Stimulated activated CD8-positive, alpha-beta memory T cell treated with anti-CD3 and anti-CD28 coated beads, Interleukin-7, amount 100 ng/mL, for 1 hour (primary cell): ENCODE measurements around the gene SLC16A1.
"Not testable (repeated sequence)": the region's sequence is repeated elsewhere in the genome, so short reads cannot be mapped to it uniquely, and the experiment has no call there.

Source experiments
- DNase-seq, 2 donors: peaks; one replicate each; pipeline ENCODE4 v3.0.0-alpha.2; 2020; ENCODE audit warnings: low read depth in 2 of 2

SLC16A1 gene

DNA sequence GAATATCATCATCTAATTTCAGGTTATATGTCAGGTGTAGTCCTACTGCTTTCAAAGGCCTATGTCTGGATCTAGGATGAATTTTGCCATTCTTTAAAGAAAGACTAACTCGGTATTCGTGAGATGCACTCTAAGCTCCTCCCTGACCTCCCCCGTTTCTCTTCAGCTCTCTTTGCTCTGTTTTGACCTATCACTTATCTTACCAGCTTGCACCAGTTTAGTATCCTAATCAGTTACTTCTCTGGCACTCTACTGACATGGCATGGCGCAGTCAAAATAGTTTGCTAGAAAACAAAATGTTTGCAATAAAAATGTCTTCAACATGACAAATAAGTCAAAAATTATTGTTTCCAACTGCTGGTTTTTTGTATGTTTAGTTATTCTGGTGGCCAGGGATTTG is 8.4 kb upstream of the SLC16A1 start:
- no peak for DNase-seq

DNA sequence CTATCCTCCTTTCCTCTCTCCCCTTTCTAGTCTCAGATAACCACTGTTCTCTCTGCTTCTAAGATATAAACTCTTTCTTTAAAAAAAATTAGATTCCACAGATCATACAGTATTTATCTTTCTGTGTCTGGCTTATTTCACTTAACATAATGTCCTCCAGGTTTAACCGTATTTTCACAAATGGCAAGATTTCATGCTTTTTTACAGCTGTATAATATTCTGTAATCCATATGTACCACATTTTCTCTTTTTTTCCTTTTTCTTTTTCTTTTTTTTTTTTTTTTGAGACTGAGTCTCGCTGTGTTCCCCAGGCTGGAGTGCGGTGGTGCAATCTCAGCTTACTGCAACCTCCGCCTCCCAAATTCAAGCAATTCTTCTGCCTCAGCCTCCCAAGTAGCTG is 5.1 kb upstream of the SLC16A1 start:
- DNase-seq = no peak

DNA sequence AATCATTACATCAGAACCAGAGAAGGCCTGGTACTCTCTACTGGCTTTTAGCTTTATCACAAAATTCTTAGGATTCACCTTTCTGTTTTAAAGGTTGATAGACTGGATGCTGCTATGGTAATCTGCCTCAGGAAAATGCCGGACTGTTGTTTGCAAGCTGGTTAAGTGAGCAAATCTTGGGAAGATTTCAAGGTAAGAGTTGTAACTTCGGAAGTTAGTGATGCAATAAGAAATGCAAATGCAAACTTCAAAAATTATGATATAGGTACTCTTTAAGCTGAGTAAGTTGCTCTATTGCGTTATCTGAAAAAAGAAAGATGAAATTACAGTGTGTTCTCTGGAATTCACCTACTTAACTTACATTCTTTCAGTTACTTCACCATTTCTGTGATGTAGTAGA is 4.4 kb upstream of the SLC16A1 start:
- no peak for DNase-seq

DNA sequence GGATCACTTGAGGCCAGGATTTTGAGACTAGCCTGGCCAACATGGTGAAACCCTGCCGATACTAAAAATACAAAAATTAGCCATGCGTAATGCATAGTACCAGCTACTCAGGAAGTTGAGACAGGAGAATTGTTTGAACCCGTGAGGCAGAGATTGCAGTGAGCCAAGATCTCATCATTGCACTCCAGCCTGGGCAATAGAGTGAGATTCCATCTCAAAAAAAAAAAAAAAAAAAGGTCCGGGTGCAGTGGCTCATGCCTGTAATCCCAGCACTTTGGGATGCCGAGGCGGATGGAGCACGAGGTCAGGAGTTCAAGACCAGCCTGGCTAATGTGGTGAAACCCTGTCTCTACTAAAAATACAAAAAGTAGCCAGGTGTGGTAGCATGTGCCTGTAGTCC is 2.2 kb upstream of the SLC16A1 start:
- DNase-seq = not testable (repeated sequence)

DNA sequence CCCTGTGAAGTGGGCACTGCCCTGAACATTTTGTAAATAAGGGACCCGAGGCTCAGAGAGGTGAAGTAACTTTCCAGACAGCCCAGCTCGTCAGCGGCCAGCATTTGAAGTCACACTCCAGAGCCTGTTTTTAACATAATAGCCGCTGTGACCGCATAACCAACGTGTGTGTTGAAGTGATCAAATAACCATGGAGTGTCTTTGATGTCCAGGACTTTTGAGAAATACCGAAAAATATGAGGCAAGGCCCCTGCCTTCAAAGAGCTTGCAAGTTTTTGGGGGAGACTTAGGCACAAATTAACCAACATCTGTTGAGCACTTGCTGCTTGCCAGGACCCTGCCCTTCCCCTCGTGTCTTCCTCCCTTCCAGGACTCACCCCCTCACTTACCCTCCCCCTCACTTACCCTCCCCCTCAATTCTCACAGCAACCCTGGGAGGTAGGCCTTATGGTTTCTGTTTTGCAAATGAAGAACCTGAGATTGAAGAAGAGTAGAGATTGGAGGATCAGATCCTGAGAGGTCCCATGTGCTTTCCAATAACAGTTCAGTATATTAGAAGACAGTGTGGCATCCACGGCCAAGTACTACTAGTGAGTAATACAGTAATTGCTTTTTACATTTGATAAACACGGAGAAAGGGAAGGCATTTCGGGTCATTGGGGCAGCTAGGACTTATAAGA is 1.3 kb upstream of the SLC16A1 start:
- no peak for DNase-seq

DNA sequence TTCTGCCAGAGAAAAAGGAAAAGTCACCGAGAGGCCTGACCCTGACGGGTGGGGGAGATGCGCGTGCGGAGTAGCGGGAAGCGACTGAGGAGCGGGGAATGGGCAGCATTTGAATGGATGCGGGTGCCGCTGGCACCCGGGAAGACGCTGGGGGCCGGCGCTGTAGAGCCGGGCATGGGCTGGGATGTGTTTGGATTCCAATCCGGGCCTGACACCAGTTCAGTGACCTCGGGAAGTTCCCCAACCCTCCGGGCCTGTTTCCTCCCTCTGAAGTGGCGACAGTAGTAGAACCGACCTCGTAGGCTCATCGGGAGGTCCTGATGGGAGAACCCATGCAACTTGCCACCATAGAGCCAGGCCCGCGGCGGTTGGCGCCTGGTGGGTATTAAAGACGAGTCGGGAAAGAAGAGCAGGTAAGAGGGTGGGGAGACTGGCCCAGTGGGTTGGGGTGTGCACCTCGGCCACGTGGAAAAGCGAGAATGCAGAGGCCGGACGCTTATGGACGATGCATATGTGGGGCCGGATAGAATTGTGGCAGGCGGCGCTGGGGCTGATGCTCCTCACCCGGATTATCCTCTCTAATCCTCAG is 642 bp upstream of the SLC16A1 start:
- no peak for DNase-seq

DNA sequence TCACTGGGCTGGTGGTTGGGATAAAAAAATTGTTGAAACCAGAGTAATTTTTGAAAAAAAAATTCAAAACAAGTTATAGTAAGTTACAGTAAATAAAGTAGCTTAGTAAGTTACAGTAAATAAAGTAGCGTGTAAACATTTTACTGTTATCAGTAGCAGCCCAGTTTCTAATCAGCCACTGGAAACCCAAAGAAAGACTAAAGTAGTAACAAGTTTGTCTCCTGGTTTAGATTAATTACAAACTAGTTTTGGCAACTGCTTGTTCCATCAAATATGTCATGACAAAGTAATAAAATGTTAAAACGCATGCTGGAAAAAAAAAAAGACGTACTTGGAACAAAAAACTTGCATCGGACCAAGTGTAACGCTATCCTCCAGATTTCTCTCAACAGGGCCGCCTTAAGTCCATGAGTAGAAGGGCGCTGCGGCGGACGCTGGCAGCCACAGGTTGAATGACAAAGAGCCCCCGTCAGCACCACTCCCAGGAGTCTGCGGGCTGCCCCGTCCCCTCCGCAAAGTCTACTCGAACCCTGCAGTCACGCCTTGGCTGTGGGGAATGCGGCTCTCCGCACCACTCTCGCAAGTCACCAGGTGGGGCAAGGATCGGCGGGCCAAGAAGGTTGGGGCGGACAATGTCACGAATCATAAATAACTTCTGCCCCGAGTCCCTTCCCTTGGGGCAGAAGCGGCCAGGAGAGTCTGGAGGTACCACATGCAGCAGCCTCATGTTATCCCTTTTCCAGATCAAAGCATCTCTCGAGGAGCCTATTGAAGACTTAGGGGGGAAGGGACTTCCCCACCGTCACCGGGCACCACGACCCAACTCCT is 837 bp downstream of the SLC16A1 start:
- DNase-seq = peak; percentile 3 to 5

DNA sequence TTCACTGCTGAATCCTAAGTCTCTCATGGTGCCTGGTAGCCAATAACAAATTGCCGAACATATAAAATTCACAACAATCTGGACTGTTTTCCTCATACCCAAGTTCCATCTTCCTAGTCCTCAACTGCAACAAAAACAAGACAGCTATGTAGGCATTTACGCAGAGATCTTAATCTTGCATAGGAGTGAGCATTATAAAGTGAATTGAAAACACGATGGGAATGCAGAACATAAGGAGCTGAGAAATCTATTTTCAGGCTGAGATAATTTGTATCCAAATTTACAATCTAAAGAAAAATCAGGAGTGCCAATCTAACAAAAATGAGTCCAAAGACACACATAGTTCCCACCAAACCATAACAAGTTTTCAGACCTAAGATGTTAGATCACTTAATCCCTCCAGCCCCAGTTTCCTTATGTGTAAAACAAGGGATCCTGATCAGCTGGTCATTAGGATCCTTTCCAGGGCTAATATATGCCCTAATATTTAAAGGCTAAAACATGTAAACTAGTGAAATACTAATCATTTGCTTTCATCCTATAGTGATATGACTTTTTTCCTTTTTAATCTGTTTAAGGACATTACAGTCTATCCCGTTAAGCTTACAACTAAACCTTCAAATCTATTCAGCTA is 1.9 kb downstream of the SLC16A1 start:
- no peak for DNase-seq

DNA sequence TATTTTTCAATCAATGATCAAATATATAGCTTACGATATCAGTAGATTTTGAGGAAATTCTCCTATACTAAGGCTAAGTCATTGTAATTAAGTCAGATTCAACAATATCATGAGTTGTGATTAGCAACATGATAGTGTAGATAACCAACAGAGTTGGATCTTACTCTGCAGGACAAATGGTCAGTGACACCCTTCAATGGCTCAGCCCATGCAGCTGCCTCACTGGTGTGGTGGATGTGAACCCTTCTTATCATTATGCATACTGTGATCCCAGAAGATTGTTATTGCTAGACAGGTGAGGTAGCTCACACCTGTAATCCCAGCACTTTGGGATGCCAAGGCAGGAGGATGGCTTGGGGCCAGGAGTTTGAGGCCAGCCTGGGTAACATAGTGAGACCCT is 5.6 kb downstream of the SLC16A1 start:
- DNase-seq = no peak

DNA sequence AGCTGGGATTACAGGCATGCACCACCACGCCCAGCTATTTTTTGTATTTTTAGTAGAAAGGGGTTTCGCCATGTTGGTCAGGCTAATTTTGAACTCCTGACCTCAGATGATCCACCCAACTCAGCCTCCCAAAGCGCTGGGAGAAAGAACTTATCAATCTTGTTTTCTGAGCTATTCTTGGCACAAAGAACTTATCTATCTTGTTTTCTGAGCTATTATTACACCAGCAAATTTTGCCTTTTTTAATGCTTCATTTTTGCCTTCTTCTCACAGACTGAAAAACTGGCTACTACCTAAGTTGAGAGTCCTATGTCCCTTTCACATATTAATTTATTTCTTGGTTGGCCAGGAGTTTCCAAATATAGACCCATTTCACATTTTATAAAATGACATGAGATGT is 9.3 kb downstream of the SLC16A1 start:
- DNase-seq = no peak

DNA sequence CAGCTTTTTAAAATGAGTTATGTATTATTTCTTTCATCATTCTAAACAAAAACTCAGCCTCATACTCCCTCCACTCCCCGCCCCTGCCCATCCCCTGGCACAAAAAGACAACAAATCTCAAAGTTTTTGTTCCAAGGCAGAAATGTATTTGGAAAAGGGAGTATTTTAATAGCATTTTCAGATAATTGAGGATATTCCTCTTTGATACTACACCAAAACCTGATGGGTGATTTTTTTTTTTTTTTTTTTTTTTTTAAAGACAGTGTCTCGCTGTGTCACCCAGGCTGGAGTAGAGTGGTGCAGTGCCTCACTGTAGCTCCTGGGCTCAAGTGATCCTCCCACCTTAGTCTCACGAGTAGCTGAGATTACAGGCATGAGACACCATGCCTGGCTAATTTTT is 16.2 kb downstream of the SLC16A1 start:
- no peak for DNase-seq

DNA sequence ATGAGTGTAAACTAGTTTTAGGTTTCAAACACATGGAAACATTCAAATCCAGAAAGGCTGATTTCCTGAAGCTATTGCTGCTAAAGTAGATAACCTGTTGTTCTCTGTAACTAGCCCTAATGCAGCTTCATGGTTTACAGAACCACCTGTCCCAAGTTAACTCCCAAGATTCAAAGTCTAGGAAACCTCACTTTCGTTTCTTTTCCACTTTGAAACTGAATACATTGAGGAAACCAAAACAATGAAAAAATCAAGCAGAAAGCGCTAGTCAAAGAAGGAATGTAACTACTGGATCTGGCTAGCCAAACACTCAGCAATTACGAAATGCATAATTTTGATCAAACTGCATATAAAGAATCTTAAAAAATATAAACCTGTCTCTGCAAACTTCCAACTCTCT is 17.8 kb downstream of the SLC16A1 start:
- DNase-seq = no peak

DNA sequence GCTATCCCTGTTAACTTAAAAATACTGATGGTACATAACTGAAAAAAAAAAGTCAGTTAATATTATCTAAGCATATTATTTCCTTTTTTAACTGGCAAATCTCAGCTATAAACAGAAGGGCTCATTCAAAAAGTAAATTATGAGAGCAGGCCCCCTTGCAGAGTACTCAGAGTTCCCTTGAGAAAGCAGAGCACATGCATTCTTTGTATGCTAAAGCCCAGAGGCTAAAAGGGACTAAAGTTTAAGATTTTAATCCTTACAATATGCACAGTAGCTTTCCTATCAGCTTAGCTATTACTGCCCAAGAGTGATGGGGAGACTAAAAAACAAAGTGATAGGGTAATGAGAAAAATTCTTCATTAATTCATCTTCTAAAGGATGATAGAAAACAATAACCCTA is 18.5 kb downstream of the SLC16A1 start:
- no peak for DNase-seq

DNA sequence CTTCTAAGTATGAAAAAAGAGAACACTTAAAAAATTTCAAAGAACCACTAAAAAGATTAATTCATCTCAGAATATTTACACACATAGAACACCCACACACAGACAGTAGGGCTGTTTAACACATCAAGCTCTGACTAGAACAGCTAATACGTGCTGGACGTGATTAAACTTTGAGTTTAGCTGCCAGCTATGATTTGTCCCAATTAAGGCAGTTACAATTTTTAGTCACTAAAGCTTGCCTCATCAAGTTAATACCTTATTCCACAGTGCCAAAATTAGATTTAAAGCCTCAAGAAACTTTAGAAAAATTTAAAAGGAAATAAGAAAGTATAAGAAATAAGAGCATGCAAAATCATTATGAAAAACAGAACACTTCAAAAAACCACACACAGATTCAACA is 18.9 kb downstream of the SLC16A1 start:
- DNase-seq = no peak

DNA sequence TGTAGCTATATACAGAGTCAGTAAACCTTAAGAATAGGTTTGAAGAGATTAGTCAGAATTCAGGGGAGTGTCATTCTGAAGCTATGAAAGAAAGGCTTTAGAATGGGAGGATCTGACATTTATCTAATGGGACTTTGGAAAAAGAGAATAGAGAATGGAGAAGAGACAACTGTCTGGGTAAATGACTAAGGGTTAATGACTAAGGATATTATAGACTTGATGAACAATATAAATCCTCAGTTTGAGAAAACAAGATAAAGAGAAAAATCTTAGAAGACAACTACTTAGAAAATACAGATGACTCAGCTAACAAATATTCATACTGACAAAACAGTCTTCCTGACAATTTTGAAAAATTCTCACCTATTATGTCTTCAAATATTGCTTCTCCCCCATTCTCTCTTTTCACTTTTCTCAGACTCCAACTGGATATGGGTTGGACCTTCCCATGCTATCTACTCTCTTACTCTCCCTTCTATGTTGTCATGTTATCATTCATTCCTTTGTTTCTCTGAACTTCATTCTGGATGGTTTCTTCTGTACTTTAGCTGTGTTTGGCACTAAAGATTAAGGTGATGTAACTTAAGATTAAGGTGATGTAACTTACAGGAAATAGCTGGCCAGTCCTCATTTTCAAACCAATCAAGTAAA is 20.4 kb downstream of the SLC16A1 start:
- no peak for DNase-seq

DNA sequence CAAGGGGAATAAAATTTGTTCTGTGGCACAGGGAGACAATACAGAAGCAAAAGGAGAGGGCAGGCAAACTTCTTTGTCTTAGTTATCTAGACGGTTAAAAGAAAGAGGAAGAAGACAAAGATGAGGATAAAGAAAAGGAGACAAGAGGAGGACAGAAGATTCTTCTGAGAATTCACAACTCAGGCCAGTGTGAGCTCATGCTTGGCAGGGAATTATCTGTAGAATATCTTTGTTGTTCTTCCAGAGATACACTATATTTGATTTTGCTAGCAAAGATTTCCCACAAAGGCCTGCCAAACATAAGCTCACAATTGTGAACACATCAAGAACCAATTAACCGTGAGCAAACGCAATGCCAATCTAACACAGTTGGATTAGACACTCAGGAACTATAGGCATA is 21.4 kb downstream of the SLC16A1 start:
- DNase-seq = no peak

DNA sequence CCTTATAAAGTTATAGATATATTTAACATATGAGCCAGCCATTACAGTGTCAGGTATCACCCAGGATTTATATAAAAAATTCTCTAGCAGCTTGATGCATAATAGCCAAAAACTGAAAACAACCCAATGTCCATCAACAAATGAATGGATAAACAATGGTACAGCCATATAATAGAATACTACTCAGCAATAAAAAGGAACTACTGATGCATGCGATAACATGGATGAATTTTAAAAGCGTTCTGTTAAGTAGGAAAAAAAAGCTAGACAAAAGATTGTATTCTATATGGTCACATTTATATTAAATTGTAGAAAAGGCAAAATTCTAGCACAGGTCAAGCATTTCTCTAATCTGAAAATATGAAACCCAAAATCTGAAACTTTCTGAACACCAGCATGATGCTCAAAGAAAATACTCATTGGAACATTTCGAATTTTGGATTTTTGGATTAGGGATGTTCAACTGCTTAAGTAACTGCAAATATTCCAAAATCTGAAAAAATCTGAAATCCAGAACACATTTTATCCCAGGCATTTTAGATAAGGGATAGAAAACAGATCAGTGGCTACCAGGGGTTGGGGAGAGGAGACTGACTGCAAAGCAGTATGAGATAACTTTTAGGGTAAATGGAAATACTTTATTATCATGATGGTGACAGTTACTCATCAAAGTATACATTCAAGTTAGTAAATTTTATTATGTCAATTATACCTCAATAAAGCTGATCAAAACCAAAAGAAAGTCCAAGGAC is 22.0 kb downstream of the SLC16A1 start:
- no peak for DNase-seq

DNA sequence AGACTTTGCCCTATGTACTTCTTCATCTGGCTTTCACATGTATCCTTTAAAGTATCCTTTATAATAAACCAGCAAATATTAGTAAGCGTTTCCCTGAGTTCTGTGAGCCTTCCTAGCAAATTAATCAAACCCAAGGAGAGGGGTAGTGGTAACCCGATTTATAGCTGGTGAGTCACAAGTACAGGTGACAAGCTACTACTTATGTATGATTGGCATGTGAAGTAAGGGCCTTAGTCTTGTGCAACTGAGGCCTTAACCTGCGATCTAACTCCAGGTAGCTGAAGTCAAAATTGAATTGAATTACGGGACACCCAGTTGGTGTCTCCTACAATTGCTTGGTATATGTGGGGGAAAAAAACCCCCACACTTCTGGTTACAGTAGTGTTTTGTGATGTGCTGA is 26.0 kb downstream of the SLC16A1 start:
- no peak for DNase-seq

DNA sequence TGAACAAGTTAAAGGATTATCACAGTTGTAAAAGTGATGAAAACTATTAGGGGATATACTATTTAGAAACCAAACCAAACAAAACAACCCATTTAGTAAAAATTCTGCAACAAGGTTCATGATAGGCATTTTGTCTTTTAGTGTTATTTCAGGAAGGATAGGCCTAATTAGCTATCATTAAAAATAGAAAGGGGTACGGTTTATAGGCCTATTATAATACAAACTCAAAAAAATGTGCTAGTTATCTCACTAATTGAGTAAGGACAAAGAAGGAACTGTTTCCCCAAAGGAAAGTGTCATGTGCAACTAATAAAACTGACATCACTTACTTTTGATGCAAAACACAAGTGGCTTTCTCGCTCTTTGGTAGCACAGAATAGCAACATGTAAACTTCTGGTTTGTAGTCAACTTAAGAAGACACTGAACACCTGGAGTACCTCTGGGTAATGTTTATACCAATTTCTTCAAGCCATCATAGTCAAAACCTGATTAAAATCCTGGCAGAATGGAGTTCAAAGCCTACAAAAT is 28.5 kb downstream of the SLC16A1 start:
- no peak for DNase-seq

DNA sequence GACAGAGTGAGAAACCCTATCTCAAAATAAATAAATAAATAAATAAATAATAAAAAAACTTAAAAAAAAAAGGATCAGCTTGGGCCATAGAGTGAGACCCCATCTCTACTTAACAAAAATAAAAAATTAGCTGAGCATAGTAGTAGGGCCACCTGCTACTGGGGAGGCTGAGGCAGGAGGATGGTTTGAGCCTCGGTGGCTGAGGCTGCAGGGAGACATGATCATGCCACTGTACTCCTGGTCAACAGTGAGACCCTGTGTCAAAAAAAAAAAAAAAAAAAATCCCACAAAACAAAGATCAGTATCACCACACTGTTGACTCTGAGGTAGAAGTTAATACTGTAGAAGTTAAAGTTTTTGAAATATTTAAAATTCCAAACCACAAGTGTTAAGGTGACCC is 29.1 kb downstream of the SLC16A1 start:
- DNase-seq = no peak

DNA sequence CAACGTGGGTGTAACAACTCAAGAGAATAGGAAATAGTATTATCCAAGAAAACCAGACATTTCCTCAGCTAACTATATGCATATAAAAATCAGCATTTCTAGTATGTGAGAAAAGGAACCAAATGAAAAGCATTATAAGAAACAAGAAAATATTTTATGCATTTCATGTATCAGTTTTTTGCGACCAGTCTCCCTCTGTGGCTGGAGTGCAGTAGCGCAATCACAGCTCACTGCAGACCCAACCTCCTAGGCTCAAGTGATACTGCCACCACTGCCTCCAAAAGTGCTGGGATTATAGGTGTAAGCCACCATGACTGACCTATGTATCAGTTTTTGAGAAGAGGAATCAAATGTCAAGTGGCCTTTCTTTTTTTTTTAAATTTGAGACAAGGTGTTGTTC is 31.0 kb downstream of the SLC16A1 start:
- DNase-seq = no peak
